GM12873 (cell line): Measurements from ENCODE around the gene VEZT.
A peak's percentile ranks its signal among the peaks of the same experiment; 100 is the strongest.

ENCODE experiments used
- CTCF ChIP-seq: IDR thresholded peaks from 2 replicates; pipeline ENCODE4 v1.5.1; 2012; ENCODE audit warnings: low read depth, mild to moderate bottlenecking, moderate library complexity, low read length, control low read depth; ENCODE audit not compliant: insufficient read depth; ENCODE audit errors: missing control alignments

Gene VEZT

GRCh38 chr12:95217377-95218149 is at the start of gene VEZT, which contains the start of gene FGD6:
TSS of gene VEZT (plus strand) at chr12:95217807. CDS start at chr12:95217851, 44 bp downstream.
TSS of gene FGD6 (minus strand) at chr12:95217467. CDS start at chr12:95217240, 227 bp downstream.
- TF ChIP-seq CTCF = peak; percentile 55

GRCh38 chr12:95168746-95169145 is 48.9 kb upstream of the VEZT start:
- TF ChIP-seq CTCF = no peak

- no peak for TF ChIP-seq CTCF
Measured at GRCh38 chr12:95169368-95169767, 48.2 kb upstream of the VEZT start.

- TF ChIP-seq CTCF = no peak
Measured at GRCh38 chr12:95173392-95174251, 44.0 kb upstream of the VEZT start.

- no peak for TF ChIP-seq CTCF
Measured at GRCh38 chr12:95177201-95177768, 40.3 kb upstream of the VEZT start.

GRCh38 chr12:95178136-95178535 is 39.5 kb upstream of the VEZT start:
- no peak for TF ChIP-seq CTCF

- no peak for TF ChIP-seq CTCF
Measured at GRCh38 chr12:95179011-95179410, 38.6 kb upstream of the VEZT start.
